ENCODE data around the gene ATXN2.
"Not testable (repeated sequence)": the region's sequence is repeated elsewhere in the genome, so short reads cannot be mapped to it uniquely, and the experiment has no call there.

The ATXN2 gene

DNA sequence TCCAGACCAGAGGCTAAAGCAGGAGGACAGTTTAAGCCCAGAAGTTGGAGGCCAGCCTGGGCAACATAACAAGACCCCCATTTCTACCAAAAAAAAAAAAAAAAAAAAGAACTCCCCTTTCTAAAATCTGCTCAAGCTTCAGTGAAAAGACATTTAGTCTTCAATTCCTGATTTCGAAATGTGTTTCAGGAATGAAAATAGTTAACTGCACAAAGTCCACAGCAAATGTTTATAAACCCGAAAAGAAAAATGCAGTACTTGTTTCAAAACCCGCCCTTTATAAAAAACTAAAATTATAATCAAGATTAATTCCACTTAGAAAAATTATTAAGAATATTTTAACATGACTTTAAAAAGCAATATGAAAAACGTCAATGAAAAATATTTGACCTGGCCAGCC, 12.1 kb downstream of the ATXN2 start:
- H3K4me3 ChIP-seq, result no peak overlapping the region
- H3K27me3 ChIP-seq, result no peaks in the 10 kb centered on the region
- no peaks in the 10 kb centered on the region for H3K36me3 ChIP-seq
- no peaks in the 10 kb centered on the region for H3K9me3 ChIP-seq
- intact Hi-C loops (cut with DNase I; ENCODE audit: low total_unique reads), result no loop called here
- H3K27ac ChIP-seq, result no peak overlapping the region
- TF ChIP-seq, protein P1, sequence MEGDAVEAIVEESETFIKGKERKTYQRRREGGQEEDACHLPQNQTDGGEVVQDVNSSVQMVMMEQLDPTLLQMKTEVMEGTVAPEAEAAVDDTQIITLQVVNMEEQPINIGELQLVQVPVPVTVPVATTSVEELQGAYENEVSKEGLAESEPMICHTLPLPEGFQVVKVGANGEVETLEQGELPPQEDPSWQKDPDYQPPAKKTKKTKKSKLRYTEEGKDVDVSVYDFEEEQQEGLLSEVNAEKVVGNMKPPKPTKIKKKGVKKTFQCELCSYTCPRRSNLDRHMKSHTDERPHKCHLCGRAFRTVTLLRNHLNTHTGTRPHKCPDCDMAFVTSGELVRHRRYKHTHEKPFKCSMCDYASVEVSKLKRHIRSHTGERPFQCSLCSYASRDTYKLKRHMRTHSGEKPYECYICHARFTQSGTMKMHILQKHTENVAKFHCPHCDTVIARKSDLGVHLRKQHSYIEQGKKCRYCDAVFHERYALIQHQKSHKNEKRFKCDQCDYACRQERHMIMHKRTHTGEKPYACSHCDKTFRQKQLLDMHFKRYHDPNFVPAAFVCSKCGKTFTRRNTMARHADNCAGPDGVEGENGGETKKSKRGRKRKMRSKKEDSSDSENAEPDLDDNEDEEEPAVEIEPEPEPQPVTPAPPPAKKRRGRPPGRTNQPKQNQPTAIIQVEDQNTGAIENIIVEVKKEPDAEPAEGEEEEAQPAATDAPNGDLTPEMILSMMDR (IDR thresholded peaks at IDR 0.05), result no peak
- H3K4me1 ChIP-seq, result peaks cover 0 to 83% (median 12%) of the 10 kb centered on the region in 4 donors
- no peak for DNase-seq

DNA sequence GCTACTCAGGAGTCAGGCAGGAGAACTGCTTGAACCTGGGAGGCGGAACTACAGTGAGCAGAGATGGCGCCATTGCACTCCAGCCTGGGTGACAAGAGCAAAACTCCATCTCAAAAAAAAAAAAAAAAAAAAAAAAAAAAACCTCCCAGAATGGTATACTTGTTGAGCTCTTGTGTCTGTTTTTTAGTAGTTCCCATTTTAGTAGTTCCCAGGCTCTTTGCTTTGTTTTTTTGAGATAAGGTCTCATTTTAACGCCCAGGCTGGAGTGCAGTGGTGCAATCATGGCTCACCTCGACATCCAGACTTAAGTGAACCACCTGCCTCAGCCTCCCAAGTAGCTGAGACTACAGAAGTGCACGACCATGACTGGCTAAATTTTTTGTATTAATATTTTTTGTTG, 13.4 kb downstream of the ATXN2 start:
- Histone ChIP-seq H3K36me3 (no peaks in the 10 kb centered on the region), H3K27ac (no peak overlapping the region), H3K4me1 (peaks cover 0 to 72% (median 13%) of the 10 kb centered on the region in 4 donors), H3K27me3 (no peaks in the 10 kb centered on the region), H3K9me3 (no peaks in the 10 kb centered on the region), H3K4me3 (no peak overlapping the region)
- TF ChIP-seq, protein P1 (IDR thresholded peaks at IDR 0.05), result no peak
- intact Hi-C loops (cut with DNase I; ENCODE audit: low total_unique reads), result no loop called here
- no peak for DNase-seq

DNA sequence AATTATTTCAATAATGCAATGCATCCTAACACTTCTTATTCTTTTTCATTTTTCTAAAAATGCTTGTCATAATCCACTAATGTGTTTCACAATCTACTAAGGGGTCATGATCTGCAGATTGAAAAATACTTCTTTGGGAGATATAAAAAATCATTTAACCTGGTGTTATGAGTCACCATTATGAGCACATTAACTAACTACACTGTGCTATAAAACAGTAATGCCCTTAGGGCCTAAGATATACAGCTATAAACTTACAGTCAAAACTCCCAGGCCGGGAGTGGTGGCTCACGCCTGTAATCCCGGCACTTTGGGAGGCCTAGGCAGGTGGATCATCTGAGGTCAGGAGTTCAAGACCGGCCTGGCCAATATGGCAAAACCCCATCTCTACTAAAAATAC, 14.2 kb downstream of the ATXN2 start:
- Histone ChIP-seq H3K27ac (no peak overlapping the region), H3K27me3 (no peaks in the 10 kb centered on the region), H3K9me3 (no peaks in the 10 kb centered on the region), H3K4me1 (peaks cover 0 to 70% (median 11%) of the 10 kb centered on the region in 4 donors), H3K36me3 (peaks cover 0 to under 1% (median 0%) of the 10 kb centered on the region in 3 donors), H3K4me3 (no peak overlapping the region)
- intact Hi-C loops (cut with DNase I; ENCODE audit: low total_unique reads), result no loop called here
- TF ChIP-seq, protein P1 (IDR thresholded peaks at IDR 0.05), result no peak
- DNase-seq, result no peak

DNA sequence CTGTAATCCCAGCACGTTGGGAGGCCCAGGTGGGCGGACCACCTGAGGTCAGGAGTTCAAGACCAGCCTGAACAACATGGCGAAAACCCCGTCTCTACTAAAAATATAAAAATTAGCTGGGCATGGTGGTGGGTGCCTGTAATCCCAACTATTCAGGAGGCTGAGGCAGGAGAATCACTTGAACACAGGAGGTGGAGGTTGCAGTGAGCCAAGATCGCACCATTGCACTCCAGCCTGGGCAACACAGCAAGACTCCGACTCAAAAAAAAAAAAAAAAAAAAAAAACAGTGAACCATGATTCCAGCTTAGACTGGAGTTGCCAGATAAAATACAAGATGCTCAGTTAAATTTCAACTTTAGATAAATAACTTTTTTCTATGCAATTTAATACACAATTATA, 15.6 kb downstream of the ATXN2 start:
- H3K36me3 ChIP-seq; intact Hi-C loops (cut with DNase I; ENCODE audit: low total_unique reads); H3K9me3 ChIP-seq; DNase-seq; H3K27me3 ChIP-seq; H3K27ac ChIP-seq; H3K4me3 ChIP-seq: not testable (repeated sequence)
- peaks cover 0 to 70% (median 12%) of the 10 kb centered on the region in 4 donors for H3K4me1 ChIP-seq

DNA sequence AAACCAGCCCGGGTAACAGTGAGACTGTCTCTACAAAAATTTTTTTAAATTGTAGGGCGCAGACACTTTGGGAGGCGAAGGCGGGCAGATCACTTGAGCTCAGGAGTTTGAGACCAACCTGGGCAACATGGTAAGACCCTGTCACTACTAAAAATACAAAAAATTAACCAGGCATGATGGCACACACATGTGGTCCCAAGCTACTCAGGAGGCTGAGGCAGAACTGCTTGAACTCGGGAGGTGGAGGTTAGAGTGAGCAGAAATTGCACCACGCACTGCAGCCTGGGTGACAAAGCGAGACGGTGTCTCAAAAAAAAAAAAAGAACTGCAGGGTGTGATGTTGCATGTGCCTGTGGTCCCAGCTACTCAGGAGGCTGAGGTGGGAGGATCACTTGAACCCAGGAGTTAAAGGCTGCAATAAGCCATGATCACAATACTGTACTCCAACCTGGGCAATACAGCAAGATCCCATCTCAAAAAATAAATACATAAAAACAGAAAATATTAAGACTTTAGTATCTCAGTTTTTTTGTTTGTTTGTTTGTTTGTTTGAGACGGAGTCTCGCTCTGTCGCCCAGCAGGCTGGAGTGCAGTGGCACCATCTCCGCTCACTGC, 16.9 kb downstream of the ATXN2 start:
- no peaks in the 10 kb centered on the region for H3K27me3 ChIP-seq
- no peak overlapping the region for H3K27ac ChIP-seq
- intact Hi-C loops (cut with DNase I; ENCODE audit: low total_unique reads), result no loop called here
- TF ChIP-seq, protein P1 (IDR thresholded peaks at IDR 0.05), result no peak
- peaks cover 0 to 73% (median 15%) of the 10 kb centered on the region in 4 donors for H3K4me1 ChIP-seq
- H3K9me3 ChIP-seq, result no peaks in the 10 kb centered on the region
- no peak for DNase-seq
- peaks cover 0 to 5% (median 0%) of the 10 kb centered on the region in 3 donors for H3K36me3 ChIP-seq
- no peak overlapping the region for H3K4me3 ChIP-seq

DNA sequence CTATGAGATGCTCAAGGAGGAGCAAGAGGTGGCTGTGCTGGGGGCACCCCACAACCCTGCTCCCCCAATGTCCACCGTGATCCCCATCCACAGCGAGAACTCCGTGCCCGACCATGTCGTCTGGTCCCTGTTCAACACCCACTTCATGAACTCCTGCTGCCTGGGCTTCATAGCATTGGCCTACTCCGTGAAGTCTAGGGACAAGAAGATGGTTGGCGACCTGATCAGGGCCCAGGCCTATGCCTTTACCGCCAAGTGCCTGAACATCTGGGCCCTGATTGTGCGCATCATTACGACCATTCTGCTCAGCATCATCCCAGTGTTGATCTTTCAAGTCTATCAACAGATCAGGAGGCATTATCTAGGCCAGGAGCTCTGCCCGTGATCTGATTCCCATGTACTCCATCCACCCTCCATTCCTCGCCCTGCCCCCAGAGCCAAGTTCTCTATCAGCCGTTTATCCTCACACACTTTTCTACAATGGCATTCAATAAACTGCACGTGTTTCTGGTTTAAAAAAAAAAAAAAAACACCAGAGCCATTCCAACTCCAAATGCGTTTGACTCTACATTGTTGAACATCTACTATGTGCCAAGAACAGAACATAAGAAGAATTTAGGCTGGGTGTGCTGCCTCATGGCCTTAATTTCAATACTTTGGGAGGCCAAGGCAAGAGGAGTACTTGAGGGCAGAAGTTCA, 17.5 kb downstream of the ATXN2 start:
- Histone ChIP-seq H3K9me3 (no peaks in the 10 kb centered on the region), H3K4me3 (no peak overlapping the region), H3K4me1 (peaks cover 0 to 66% (median 14%) of the 10 kb centered on the region in 4 donors), H3K36me3 (peaks cover 0 to 5% (median 0%) of the 10 kb centered on the region in 3 donors), H3K27me3 (no peaks in the 10 kb centered on the region), H3K27ac (no peak overlapping the region)
- TF ChIP-seq, protein P1 (IDR thresholded peaks at IDR 0.05), result no peak
- intact Hi-C loops (cut with DNase I; ENCODE audit: low total_unique reads), result no loop called here
- DNase-seq, result no peak
